ENCODE data around the gene PRDX5.

The PRDX5 gene

DNA sequence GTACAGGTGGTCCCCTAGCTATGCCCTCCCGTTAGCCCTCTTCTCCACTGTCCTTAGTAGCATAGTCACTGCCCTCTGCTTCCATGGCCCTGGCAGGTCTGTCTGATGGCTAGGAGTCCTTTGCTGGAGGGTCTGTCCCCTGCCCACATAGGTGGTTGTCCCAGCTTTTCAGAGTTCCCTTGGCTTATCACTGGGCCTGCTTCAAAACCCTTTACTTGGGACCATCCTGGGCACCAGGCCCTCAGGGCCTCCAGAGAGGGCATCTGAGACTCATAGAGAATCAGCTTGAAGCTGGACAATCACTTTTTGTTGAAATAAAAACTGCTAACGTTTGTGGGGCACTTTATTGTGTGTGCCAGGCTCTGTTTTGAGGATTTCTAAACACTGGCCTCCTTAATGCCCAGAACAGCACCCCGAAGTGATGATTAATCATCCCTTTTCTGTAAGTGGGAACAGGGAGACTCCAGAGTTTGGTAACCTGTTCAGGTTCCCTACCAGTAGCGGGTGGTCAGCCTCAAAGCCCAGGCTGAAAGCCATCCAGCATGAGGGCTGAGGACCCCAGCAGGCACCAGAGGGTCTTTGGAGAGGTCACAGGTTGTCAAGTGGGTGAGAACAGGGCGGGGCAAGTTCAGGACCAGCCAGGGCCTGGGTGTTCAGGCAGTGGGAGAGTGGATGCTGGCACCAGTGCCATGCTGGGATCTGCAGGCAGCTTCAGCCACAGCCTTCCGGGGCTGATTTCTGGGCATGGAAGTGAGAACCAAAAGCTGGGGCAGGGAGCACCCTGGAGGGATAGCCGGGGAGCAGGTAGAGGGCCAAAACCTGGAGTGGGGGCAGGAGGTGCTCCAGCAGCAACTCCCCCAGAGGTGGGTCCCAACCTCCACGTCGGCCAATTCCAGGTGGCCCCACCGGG, 27.3 kb upstream of the PRDX5 start:
- H3K4me3 ChIP-seq (ENCODE audit: low read depth, low read length), result no peak overlapping the region
- TF ChIP-seq, protein P1, sequence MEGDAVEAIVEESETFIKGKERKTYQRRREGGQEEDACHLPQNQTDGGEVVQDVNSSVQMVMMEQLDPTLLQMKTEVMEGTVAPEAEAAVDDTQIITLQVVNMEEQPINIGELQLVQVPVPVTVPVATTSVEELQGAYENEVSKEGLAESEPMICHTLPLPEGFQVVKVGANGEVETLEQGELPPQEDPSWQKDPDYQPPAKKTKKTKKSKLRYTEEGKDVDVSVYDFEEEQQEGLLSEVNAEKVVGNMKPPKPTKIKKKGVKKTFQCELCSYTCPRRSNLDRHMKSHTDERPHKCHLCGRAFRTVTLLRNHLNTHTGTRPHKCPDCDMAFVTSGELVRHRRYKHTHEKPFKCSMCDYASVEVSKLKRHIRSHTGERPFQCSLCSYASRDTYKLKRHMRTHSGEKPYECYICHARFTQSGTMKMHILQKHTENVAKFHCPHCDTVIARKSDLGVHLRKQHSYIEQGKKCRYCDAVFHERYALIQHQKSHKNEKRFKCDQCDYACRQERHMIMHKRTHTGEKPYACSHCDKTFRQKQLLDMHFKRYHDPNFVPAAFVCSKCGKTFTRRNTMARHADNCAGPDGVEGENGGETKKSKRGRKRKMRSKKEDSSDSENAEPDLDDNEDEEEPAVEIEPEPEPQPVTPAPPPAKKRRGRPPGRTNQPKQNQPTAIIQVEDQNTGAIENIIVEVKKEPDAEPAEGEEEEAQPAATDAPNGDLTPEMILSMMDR (IDR thresholded peaks at IDR 0.05; ENCODE audit: control insufficient read depth, extremely low read depth, insufficient read depth), result no peak
- DNase-seq (ENCODE audit: low read depth), result no peak

DNA sequence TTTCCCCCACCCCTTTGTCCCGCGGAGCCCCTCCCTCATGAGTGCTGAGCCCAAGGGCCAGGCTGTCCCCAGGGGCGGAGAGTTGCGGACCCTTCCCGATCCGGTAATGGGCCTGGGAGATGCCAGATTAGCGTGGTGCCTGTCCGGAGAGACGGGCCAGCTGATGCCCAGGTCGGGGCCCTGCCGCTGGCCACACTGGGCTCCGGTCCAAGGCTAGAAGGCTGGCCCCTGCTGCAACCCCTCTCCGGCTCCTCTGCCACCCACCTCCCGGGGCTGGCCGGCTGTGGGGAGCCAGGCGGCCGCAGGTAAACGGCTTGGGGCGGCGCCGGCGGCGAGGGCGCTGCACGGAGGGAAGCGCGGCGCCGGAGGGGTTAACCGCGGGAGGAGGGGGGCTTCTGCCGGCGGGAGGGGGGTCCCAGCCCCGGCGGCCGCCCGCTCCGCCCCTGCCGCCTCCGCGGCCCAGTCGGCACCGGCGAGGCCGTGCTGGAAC, 26.6 kb upstream of the PRDX5 start, which contains the start of gene KCNK4:
Gene KCNK4, plus strand, starts transcription at position 41 of the 490 bp plus-strand sequence. CDS start 1,717 bp downstream, outside the sequence.
- TF ChIP-seq, protein P1 (IDR thresholded peaks at IDR 0.05; ENCODE audit: control insufficient read depth, extremely low read depth, insufficient read depth), result no peak
- no peak for DNase-seq (ENCODE audit: low read depth)
- H3K4me3 ChIP-seq (ENCODE audit: low read depth, low read length), result no peak within 1 kb of the TSS

DNA sequence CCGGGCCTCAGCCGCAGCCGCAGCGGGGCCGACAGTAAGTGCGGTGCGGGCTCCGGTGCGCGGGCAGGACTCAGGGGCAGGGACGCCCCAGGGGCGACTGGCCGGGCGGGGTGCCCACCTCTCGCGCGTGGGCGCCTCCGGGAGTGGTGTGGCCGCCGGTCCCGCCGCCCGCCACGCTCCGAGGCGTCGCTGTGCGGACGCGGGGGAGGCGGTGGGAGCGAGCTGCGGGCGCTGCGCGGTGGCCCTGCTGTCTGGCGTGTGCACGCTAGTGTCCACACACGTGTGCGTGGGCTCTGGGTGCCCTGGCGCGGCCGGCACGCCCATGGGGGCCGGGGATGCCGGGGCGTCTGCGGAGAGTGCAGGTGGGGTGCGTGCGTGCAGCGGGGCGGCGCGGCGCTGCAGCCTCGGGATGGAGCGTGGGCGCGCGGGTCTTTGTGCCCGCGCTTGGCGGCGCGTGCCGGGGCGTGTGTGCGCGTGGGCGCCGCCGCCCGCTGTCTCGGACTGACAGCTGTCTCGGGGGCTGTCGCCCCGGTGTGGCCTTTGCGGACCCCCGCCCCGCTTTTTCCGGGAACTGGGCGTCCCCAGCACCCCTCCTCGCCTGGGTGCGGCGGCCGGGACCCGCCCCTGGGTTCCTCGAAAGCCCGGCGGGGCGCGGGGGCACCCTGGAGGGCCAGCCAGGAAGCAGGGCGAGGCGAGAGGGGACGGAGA, 26.0 kb upstream of the PRDX5 start:
- no peak for DNase-seq (ENCODE audit: low read depth)
- TF ChIP-seq, protein P1 (IDR thresholded peaks at IDR 0.05; ENCODE audit: control insufficient read depth, extremely low read depth, insufficient read depth), result no peak
- H3K4me3 ChIP-seq (ENCODE audit: low read depth, low read length), result no peak overlapping the region

DNA sequence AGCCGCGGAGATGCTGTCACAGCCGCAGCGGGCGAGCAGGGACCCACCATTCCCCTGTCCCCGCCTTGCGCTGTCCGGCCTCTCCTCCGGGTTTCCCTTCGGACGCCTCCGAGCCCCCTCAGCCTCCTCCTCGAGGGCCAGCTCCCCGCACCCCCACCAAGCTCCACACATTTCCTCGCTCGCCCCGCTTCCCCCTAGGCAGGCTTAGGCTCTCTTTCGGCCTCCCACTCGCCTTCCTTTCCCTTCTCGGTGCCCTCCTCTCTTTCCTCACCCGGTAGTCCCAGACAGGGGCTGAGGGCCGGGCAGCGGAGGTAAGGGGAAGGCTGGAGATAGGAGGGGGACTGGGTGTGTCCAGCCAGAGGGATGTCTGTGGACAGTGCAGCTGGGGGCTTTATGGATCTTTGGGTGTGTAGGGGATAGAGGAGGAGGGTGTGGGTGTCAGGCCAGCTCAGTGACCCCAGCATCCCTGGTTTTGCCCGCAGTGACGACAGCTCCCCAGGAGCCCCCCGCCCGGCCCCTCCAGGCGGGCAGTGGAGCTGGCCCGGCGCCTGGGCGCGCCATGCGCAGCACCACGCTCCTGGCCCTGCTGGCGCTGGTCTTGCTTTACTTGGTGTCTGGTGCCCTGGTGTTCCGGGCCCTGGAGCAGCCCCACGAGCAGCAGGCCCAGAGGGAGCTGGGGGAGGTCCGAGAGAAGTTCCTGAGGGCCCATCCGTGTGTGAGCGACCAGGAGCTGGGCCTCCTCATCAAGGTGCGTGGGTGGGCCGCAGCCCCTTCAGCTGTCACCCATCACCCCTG, 25.3 kb upstream of the PRDX5 start:
- TF ChIP-seq, protein P1 (IDR thresholded peaks at IDR 0.05; ENCODE audit: control insufficient read depth, extremely low read depth, insufficient read depth), result no peak
- H3K4me3 ChIP-seq (ENCODE audit: low read depth, low read length), result no peak overlapping the region
- no peak for DNase-seq (ENCODE audit: low read depth)

DNA sequence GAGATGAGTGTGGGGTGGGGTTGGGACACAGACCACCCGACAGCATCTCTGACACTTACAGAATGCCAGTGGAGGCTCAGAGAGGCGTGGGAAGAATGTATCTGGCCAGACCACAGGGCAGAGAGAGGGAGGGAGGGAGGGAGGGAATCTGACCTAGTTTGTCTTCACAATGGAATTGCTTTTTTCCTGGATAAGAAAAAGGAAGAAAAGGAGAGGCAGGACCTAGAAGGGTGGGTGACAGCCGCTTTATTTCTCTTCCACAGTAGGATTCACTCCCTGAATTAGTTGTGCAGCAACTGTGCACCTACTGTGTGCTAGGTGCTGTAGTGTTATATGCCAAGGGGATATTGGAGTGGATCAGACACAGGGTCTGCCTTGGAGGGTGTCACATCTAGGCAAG, 23.1 kb upstream of the PRDX5 start:
- H3K4me3 ChIP-seq (ENCODE audit: low read depth, low read length), result no peak overlapping the region
- DNase-seq (ENCODE audit: low read depth), result no peak
- TF ChIP-seq, protein P1 (IDR thresholded peaks at IDR 0.05; ENCODE audit: control insufficient read depth, extremely low read depth, insufficient read depth), result no peak

DNA sequence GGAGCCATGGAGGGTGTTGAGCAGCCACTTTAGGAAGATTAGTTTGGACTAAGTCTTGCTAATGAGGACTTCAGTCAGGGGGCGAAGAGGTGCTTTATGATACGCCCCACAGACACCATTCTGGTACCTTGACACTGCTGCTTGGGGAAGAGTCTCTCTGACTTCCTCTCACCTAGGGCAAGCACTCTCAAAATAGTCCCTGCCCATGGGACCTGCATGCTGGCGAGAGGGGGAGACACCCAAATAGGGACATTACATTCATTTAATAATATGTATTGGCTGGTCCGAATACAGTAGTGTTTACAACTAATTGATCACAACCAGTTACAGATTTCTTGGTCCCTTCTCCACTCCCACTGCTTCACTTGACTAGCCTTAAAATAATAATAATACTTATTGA, 22.2 kb upstream of the PRDX5 start:
- no peak for DNase-seq (ENCODE audit: low read depth)
- H3K4me3 ChIP-seq (ENCODE audit: low read depth, low read length), result no peak overlapping the region
- TF ChIP-seq, protein P1 (IDR thresholded peaks at IDR 0.05; ENCODE audit: control insufficient read depth, extremely low read depth, insufficient read depth), result no peak
